Neural cell (in vitro differentiated cells): ENCODE measurements around the gene ZNF717. TPM values are rescaled to one million over a fixed set of nuclear protein-coding genes. Genes with fewer than 3 reads are reported as not detected.

Experiments used
- H2AFZ ChIP-seq: fragments of 200-600, 300-800 bp; sonication (generic), shearing (Covaris generic); 2 replicates; pipeline ENCODE4 v1.6.0; 2014; ENCODE audit warnings: low read depth, mild to moderate bottlenecking, antibody characterized with exemption, low read length, moderate library complexity
- H3F3A ChIP-seq: fragments of 200-600 bp; shearing (Covaris generic); 2 replicates; pipeline ENCODE4 v1.6.1; 2016; ENCODE audit warnings: mild to moderate bottlenecking, moderate library complexity, mixed read lengths, antibody characterized with exemption, low read length; ENCODE audit not compliant: insufficient read depth, poor library complexity, severe bottlenecking
- H3K27ac ChIP-seq: fragments of 200-600, 300-800 bp; sonication (generic), shearing (Covaris generic); 2 replicates; pipeline ENCODE4 v1.5.1; 2014; ENCODE audit warnings: mild to moderate bottlenecking, low read length, moderate library complexity
- H3K27me3 ChIP-seq: fragments of 300-800, 200-600 bp; sonication (generic), shearing (Covaris generic); 2 replicates; pipeline ENCODE4 v1.6.0; 2014; ENCODE audit warnings: mild to moderate bottlenecking, low read depth, low read length, moderate library complexity; ENCODE audit not compliant: insufficient read depth
- H3K36me3 ChIP-seq: fragments of 300-800, 200-600 bp; sonication (generic), shearing (Covaris generic); 2 replicates; pipeline ENCODE4 v1.5.1; 2014; ENCODE audit warnings: mild to moderate bottlenecking, antibody characterized with exemption, low read length, moderate library complexity; ENCODE audit not compliant: insufficient read depth
- H3K4me2 ChIP-seq: fragments of 300-800, 200-600 bp; sonication (generic), shearing (Covaris generic); 2 replicates; pipeline ENCODE4 v1.6.0; 2014; ENCODE audit warnings: mild to moderate bottlenecking, low read length
- H3K4me3 ChIP-seq: fragments of 300-800, 200-600 bp; sonication (generic), shearing (Covaris generic); 2 replicates; pipeline ENCODE4 v1.5.1; 2014; ENCODE audit warnings: mild to moderate bottlenecking, low read length, moderate library complexity
- H3K79me2 ChIP-seq: fragments of 200-600 bp; shearing (Covaris generic); replicated peaks from 2 replicates; pipeline ENCODE4 v1.6.0; 2014; ENCODE audit warnings: mild to moderate bottlenecking, low read length, moderate library complexity; ENCODE audit not compliant: insufficient read depth
- H3K9ac ChIP-seq: fragments of 300-800, 200-600 bp; sonication (generic), shearing (Covaris generic); 2 replicates; pipeline ENCODE4 v1.6.1; 2016; ENCODE audit warnings: mild to moderate bottlenecking, low read length, mixed read lengths
- H3K9me2 ChIP-seq: fragments of 200-600 bp; shearing (Covaris generic); 2 replicates; pipeline ENCODE4 v1.6.1; 2016; ENCODE audit warnings: mild to moderate bottlenecking, low read length, mixed read lengths; ENCODE audit not compliant: insufficient read depth
- H3K9me3 ChIP-seq: fragments of 200-600, 300-800 bp; sonication (generic), shearing (Covaris generic); 2 replicates; pipeline ENCODE4 v1.6.1; 2016; ENCODE audit warnings: mild to moderate bottlenecking, mixed run types, low read length, moderate library complexity, mixed read lengths
- H4K20me1 ChIP-seq: fragments of 200-600 bp; shearing (Covaris generic); 2 replicates; pipeline ENCODE4 v1.6.1; 2016; ENCODE audit warnings: mild to moderate bottlenecking, mixed run types; ENCODE audit not compliant: insufficient read depth
- CTCF ChIP-seq: fragments of 450-650 bp; IDR thresholded peaks from 2 replicates; pipeline ENCODE4 v1.5.1; 2014; ENCODE audit warnings: antibody characterized with exemption, mild to moderate bottlenecking, moderate library complexity; ENCODE audit not compliant: poor library complexity, severe bottlenecking
- EP300 ChIP-seq: fragments of 450-650 bp; conservative IDR thresholded peaks from 2 replicates; pipeline ENCODE4 v1.6.1; 2014; ENCODE audit warnings: antibody characterized with exemption, mild to moderate bottlenecking, moderate library complexity; ENCODE audit not compliant: poor library complexity, severe bottlenecking
- EZH2 ChIP-seq: fragments of 200-600, 300-800 bp; shearing (Covaris generic), sonication (generic); IDR thresholded peaks from 2 replicates; pipeline ENCODE4 v1.6.1; 2014; ENCODE audit warnings: antibody characterized with exemption, low read length, borderline replicate concordance, mild to moderate bottlenecking; ENCODE audit not compliant: insufficient read depth, poor library complexity, severe bottlenecking
- MXI1 ChIP-seq: fragments of 450-650 bp; conservative IDR thresholded peaks from 2 replicates; pipeline ENCODE4 v1.6.1; 2014; ENCODE audit warnings: antibody characterized with exemption, mild to moderate bottlenecking; ENCODE audit not compliant: poor library complexity, severe bottlenecking
- POLR2AphosphoS5 ChIP-seq: IDR thresholded peaks from 2 replicates; pipeline ENCODE4 v1.6.1; 2012
- RAD21 ChIP-seq: fragments of 450-650 bp; conservative IDR thresholded peaks from 2 replicates; pipeline ENCODE4 v1.6.1; 2014; ENCODE audit warnings: antibody characterized with exemption, mild to moderate bottlenecking, moderate library complexity
- REST ChIP-seq: IDR thresholded peaks from 2 replicates; pipeline ENCODE4 v1.6.1; 2012; ENCODE audit warnings: borderline replicate concordance
- SMC3 ChIP-seq: fragments of 450-650 bp; conservative IDR thresholded peaks from 2 replicates; pipeline ENCODE4 v1.6.1; 2014; ENCODE audit warnings: antibody characterized with exemption, mild to moderate bottlenecking, moderate library complexity; ENCODE audit not compliant: poor library complexity
- TAF1 ChIP-seq: IDR thresholded peaks from 2 replicates; pipeline ENCODE4 v1.6.1; 2012; ENCODE audit warnings: low read depth
- polyA plus RNA-seq: library from polyadenylated mRNA; depleted of rRNA; stranded (reverse); fragments of >200 nt; gene quantifications from 2 replicates; pipeline ENCODE4 v1.2.3, GENCODE V29; 2014
- small RNA-seq, 3 experiments: library from RNA; depleted of rRNA; stranded (forward); fragments of <200 nt; gene quantifications; one replicate each; pipeline ENCODE3, GENCODE V24; 2012

The ZNF717 gene
- polyA plus RNA-seq, 1 donor from 2014 or later: 7.0 TPM

- no peak overlapping the region for H2AFZ ChIP-seq
- TF ChIP-seq SMC3 (no peak), TAF1 (no peak), EZH2 (no peak), RAD21 (no peak), REST (no peak), MXI1 (no peak), EP300 (no peak), CTCF (no peak), POLR2AphosphoS5 (no peak)
- no peaks in the 10 kb centered on the region for H3F3A ChIP-seq
- no peaks in the 10 kb centered on the region for H3K27me3 ChIP-seq
- no peaks in the 10 kb centered on the region for H3K9me2 ChIP-seq
- H3K36me3 ChIP-seq: no peaks in the 10 kb centered on the region
- H3K9me3 ChIP-seq: no peaks in the 10 kb centered on the region
- no peak overlapping the region for H3K4me3 ChIP-seq
- H3K79me2 ChIP-seq: no peaks in the 10 kb centered on the region
- H3K9ac ChIP-seq: no peak overlapping the region
- H3K4me2 ChIP-seq: no peak overlapping the region
- H4K20me1 ChIP-seq: no peaks in the 10 kb centered on the region
- H3K27ac ChIP-seq: no peak overlapping the region
These were observed 98.0 kb downstream of the ZNF717 start for GRCh38 chr3:75687323-75687722.

Small RNAs within 50 kb of the gene (small RNA-seq; reads per million reads assigned to genes)
- 0 reads per million in 3 experiments for gene MIR4273

Other genes with a start within 250 kb of the ZNF717 start
- gene FRG2C, start 121.2 kb downstream of the ZNF717 start, polyA plus RNA-seq: not detected in 2 replicates